Astrocyte of the spinal cord (primary cell): ENCODE results near the gene PCDHGA1.
"Not testable (repeated sequence)": the region's sequence is repeated elsewhere in the genome, so short reads cannot be mapped to it uniquely, and the experiment has no call there.

ENCODE experiments used
- DNase-seq: peaks from one replicate; pipeline ENCODE4 v3.0.0; 2011; ENCODE audit warnings: low read depth, low spot score
- H3K4me3 ChIP-seq: 2 replicates; pipeline ENCODE4 v1.5.1; 2011; ENCODE audit warnings: low read depth, mild to moderate bottlenecking, low read length, moderate library complexity
- CTCF ChIP-seq: IDR thresholded peaks from 2 replicates; pipeline ENCODE4 v1.5.1; 2012; ENCODE audit warnings: low read depth, mild to moderate bottlenecking, low read length, inconsistent platforms
- in situ Hi-C: cut with HindIII; loops from 2 replicates; pipeline ENCODE4 v1.10.0; 2017; ENCODE audit warnings: low sequenced_read_pairs

PCDHGA1 gene

GRCh38 chr5:141417494-141418172 lies 87.3 kb downstream of the PCDHGA1 start, which contains the start of gene PCDHGB7:
Gene PCDHGB7 (plus strand): TSS chr5:141417677. CDS start chr5:141417860, 183 bp downstream.
- peak; percentile 84 for TF ChIP-seq CTCF
- peak; percentile 85 for DNase-seq
- H3K4me3 ChIP-seq, result peak within 1 kb of the TSS; percentile 44
- in situ Hi-C loops, result not testable (repeated sequence)

DNA sequence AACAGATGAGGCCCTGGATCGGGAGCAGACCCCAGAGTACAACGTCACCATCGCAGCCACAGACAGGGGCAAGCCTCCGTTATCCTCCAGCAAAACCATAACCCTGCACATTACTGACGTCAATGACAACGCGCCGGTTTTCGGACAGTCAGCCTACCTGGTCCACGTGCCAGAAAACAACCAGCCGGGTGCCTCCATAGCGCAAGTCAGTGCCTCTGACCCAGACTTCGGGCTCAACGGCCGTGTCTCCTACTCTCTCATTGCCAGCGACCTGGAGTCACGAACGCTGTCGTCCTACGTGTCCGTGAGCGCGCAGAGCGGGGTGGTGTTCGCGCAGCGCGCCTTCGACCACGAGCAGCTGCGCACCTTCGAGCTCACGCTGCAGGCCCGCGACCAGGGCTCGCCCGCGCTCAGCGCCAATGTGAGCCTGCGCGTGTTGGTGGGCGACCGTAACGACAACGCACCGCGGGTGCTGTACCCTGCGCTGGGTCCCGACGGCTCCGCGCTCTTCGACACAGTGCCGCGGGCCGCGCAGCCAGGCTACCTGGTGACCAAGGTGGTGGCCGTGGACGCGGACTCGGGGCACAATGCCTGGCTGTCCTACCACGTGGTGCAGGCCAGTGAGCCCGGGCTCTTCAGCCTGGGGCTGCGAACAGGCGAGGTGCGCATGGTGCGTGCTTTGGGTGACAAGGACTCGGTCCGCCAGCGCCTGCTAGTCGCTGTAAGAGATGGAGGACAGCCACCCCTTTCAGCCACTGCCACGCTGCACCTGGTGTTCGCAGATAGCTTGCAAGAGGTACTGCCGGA lies 89.0 kb downstream of the PCDHGA1 start:
- no peak for DNase-seq
- in situ Hi-C loops, result no loop called here
- no peak for TF ChIP-seq CTCF
- no peak overlapping the region for H3K4me3 ChIP-seq

- in situ Hi-C loops, result no loop called here
- peak; percentile 59 for TF ChIP-seq CTCF
- DNase-seq, result peak; percentile 82
- H3K4me3 ChIP-seq, result peak within 1 kb of the TSS; percentile 52
Observed at GRCh38 chr5:141420855-141421488, 90.7 kb downstream of the PCDHGA1 start, which contains the start of gene PCDHGA11. Gene PCDHGA11 (plus strand): TSS chr5:141421051. CDS start chr5:141421228, 177 bp downstream.

DNA sequence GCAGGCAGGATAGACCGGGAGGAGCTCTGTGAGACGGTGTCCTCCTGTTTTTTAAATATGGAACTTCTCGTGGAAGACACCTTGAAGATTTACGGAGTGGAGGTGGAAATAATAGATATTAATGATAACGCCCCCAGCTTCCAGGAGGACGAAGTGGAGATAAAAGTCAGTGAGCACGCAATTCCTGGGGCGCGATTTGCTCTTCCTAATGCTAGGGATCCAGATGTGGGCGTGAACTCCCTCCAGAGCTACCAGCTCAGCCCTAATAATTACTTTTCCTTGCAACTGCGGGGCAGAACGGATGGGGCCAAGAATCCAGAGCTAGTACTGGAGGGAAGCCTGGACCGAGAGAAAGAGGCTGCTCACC lies 91.2 kb downstream of the PCDHGA1 start:
- no peak for DNase-seq
- in situ Hi-C loops, result no loop called here
- no peak for TF ChIP-seq CTCF
- H3K4me3 ChIP-seq, result peak overlapping the region; percentile 52

- DNase-seq, result no peak
- H3K4me3 ChIP-seq, result no peak overlapping the region
- TF ChIP-seq CTCF, result no peak
- in situ Hi-C loops, result no loop called here
Observed at GRCh38 chr5:141422742-141423291, 92.5 kb downstream of the PCDHGA1 start.

DNA sequence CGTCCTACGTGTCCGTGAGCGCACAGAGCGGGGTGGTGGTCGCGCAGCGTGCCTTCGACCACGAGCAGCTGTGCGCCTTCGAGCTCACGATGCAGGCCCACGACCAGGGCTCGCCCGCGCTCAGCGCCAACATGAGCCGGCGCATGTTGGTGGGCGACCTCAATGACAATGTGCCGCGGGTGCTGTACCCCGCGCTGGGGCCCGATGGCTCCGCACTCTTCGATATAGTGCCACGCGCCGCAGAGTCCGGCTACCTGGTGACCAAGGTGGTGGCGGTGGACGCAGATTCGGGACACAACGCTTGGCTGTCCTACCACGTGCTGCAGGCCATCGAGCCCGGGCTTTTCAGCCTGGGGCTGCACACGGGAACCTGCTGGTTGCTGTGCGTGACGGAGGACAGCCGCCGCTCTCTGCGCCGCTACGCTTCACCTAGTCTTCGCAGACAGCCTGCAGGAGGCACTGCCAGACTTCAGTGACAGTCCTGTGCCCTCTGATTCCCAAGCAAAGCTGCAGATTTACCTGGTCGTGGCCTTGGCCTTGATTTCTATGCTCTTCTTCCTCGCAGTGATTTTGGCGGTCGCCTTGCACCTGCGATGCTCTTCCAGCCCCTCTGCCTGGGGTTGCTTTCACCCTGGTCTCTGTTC lies 97.6 kb downstream of the PCDHGA1 start:
- in situ Hi-C loops, result no loop called here
- DNase-seq, result no peak
- no peak overlapping the region for H3K4me3 ChIP-seq
- no peak for TF ChIP-seq CTCF
